ENCODE data around the gene PERM1. TPM values are rescaled to one million over a fixed set of nuclear protein-coding genes. Genes with fewer than 3 reads are reported as not detected.

The PERM1 gene
- total and polyA plus RNA-seq, 2 of the 8 experiments (the other 6 are each of a cell fraction or from before 2014, with no cell fraction given) = not detected

DNA sequence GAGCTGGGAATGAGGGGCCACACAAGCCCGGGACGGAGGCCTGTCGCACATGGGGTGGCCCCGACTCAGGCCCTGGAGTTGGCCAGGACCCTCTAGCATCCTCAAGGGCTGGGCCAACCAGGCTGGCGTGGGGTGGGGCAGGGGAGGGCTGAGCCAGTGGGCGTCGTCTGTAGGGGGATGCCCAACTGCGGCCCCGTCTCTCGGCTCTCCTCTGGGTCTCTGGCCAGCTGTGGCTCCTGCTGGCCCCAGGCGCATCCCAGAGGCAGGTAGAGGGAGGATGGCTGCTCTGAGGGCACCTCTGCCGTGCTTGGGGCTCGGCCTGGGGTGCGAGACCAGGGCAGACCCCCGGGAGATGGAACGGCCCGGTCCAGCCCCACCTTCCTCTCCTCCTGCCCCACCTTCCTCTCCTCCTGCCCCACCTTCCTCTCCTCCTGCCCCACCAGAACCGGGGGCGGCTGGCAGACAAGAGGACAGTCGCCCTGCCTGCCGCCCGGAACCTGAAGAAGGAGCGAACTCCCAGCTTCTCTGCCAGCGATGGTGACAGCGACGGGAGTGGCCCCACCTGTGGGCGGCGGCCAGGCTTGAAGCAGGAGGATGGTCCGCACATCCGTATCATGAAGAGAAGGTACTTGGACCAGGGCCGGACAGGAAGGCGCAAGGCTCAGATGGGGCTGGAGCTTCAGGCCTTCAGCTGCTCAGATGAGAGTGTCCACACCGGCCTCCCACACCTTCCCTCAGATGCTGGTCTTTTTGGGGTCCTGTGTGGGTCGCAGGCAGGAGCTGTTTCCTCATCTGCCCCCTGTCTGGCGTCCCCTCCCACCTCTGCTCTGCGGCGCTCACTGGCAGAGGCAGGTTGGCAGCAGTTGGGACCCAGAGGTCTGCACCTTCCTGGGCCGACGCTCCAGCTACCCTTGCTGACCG is 51.9 kb downstream of the PERM1 start (continued):
- TF ChIP-seq, protein P1, sequence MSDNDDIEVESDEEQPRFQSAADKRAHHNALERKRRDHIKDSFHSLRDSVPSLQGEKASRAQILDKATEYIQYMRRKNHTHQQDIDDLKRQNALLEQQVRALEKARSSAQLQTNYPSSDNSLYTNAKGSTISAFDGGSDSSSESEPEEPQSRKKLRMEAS (IDR thresholded peaks at IDR 0.05) = no peak
- TF ChIP-seq, protein P2, sequence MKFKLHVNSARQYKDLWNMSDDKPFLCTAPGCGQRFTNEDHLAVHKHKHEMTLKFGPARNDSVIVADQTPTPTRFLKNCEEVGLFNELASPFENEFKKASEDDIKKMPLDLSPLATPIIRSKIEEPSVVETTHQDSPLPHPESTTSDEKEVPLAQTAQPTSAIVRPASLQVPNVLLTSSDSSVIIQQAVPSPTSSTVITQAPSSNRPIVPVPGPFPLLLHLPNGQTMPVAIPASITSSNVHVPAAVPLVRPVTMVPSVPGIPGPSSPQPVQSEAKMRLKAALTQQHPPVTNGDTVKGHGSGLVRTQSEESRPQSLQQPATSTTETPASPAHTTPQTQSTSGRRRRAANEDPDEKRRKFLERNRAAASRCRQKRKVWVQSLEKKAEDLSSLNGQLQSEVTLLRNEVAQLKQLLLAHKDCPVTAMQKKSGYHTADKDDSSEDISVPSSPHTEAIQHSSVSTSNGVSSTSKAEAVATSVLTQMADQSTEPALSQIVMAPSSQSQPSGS (IDR thresholded peaks at IDR 0.05; ENCODE audit: low read length) = no peak
- TF ChIP-seq MAFK (IDR thresholded peaks at IDR 0.05; ENCODE audit: low read depth, low read length) (no peak), CHD2 (IDR thresholded peaks at IDR 0.05; ENCODE audit: low read length) (no peak)
